Liver (tissue), 9 donors: ENCODE measurements around the gene KIRREL3. TPM values are rescaled to one million over a fixed set of nuclear protein-coding genes. Genes with fewer than 3 reads are reported as not detected.

Experiments
- DNase-seq: peaks from one replicate; pipeline ENCODE4 v3.0.0-alpha.2; 2017; ENCODE audit warnings: low spot score
- H3K27ac ChIP-seq, 2 donors: one replicate each; pipeline ENCODE4 v1.7.0; 2013; ENCODE audit warnings: inconsistent platforms in 2 of 2, low read length in 2 of 2, control low read depth in 1 of 2, low read depth in 1 of 2, mild to moderate bottlenecking in 1 of 2
- H3K27me3 ChIP-seq, 4 donors: one replicate each; pipeline versions ENCODE4 v1.6.1 to v1.7.0; 2013; ENCODE audit warnings: low read length in 3 of 4, inconsistent platforms in 1 of 4, mild to moderate bottlenecking in 1 of 4, moderate library complexity in 1 of 4; ENCODE audit not compliant: control insufficient read depth in 4 of 4, insufficient read depth in 4 of 4
- H3K36me3 ChIP-seq, 4 donors: one replicate each; pipeline versions ENCODE4 v1.6.1 to v1.7.0; 2013; ENCODE audit warnings: low read length in 3 of 4, mild to moderate bottlenecking in 3 of 4, low read depth in 1 of 4, moderate library complexity in 1 of 4; ENCODE audit not compliant: control insufficient read depth in 4 of 4, insufficient read depth in 3 of 4
- H3K4me1 ChIP-seq, 4 donors: one replicate each; pipeline versions ENCODE4 v1.6.1 to v1.7.0; 2013; ENCODE audit warnings: low read length in 3 of 4, mild to moderate bottlenecking in 3 of 4, moderate library complexity in 1 of 4; ENCODE audit not compliant: control insufficient read depth in 4 of 4, insufficient read depth in 4 of 4
- H3K4me3 ChIP-seq, 3 donors: one replicate each; pipeline versions ENCODE4 v1.6.1 to v1.7.0; 2013; ENCODE audit warnings: low read length in 3 of 3, control low read depth in 1 of 3, low read depth in 1 of 3, mild to moderate bottlenecking in 1 of 3
- H3K9ac ChIP-seq, 2 donors: one replicate each; pipeline ENCODE4 v1.7.0; 2013; ENCODE audit warnings: low read length in 2 of 2, mild to moderate bottlenecking in 2 of 2, moderate library complexity in 2 of 2, control low read depth in 1 of 2, low read depth in 1 of 2
- H3K9me3 ChIP-seq, 4 donors: one replicate each; pipeline versions ENCODE4 v1.6.1 to v1.7.0; 2013; ENCODE audit warnings: low read length in 3 of 4; ENCODE audit not compliant: control insufficient read depth in 4 of 4
- ATF3 ChIP-seq: IDR thresholded peaks from 2 replicates; pipeline ENCODE4 v1.6.1; 2016; ENCODE audit warnings: antibody characterized with exemption
- CTCF ChIP-seq: fragments of 150-350 bp; IDR thresholded peaks from 2 replicates; pipeline ENCODE4 v1.5.1; 2017; ENCODE audit warnings: improper control_type of control experiment, low read depth, low read length; ENCODE audit not compliant: missing input control
- HNF4A ChIP-seq, 2 donors: conservative IDR thresholded peaks; 2 replicates each; pipeline ENCODE4 v1.6.1; 2016; ENCODE audit warnings: antibody characterized with exemption in 2 of 2, mild to moderate bottlenecking in 2 of 2
- HNF4G ChIP-seq: IDR thresholded peaks from 2 replicates; pipeline ENCODE4 v1.6.1; 2016; ENCODE audit warnings: antibody characterized with exemption
- RAD21 ChIP-seq, 2 donors: IDR thresholded peaks; 2 replicates each; pipeline ENCODE4 v1.6.1; 2016; ENCODE audit warnings: antibody characterized with exemption in 2 of 2, mild to moderate bottlenecking in 2 of 2
- REST ChIP-seq: IDR thresholded peaks from 2 replicates; pipeline ENCODE4 v1.6.1; 2016; ENCODE audit warnings: antibody characterized with exemption, mild to moderate bottlenecking
- SP1 ChIP-seq: IDR thresholded peaks from 2 replicates; pipeline ENCODE4 v1.6.1; 2018; ENCODE audit warnings: antibody characterized with exemption, mild to moderate bottlenecking
- YY1 ChIP-seq: IDR thresholded peaks from 2 replicates; pipeline ENCODE4 v1.6.1; 2016; ENCODE audit warnings: antibody characterized with exemption, mild to moderate bottlenecking
- ZBTB33 ChIP-seq: IDR thresholded peaks from 2 replicates; pipeline ENCODE4 v1.6.1; 2016; ENCODE audit warnings: antibody characterized with exemption
- WGBS: extraction: QIAGEN DNeasy Blood & Tissue Kit; methylation state at CpG from one replicate; pipeline ENCODE4 v1.1.7; 2013; 5-methylcytosine and 5-hydroxymethylcytosine counted together
- polyA plus RNA-seq, 2 donors: library from polyadenylated mRNA; stranded (reverse) in 1 of 2; unstranded in 1 of 2; fragments of 200-250 nt in 1 of 2; fragments of >200 nt in 1 of 2; fragmentation: Nextera tagmentation in 1 of 2; extraction: Ambion mirVana in 1 of 2; gene quantifications; one replicate each; pipeline versions ENCODE4 v1.2.1 to v1.2.3, GENCODE V29; 2013 to 2015
- total RNA-seq, 2 donors: library from RNA; depleted of rRNA; stranded (reverse); fragments of >200 nt; gene quantifications; one replicate each; pipeline ENCODE4 v1.2.3, GENCODE V29; 2014
- donor health status: healthy.
- donor health status: healthy.
- donor health status: healthy.
- donor health status: healthy.
- donor health status: healthy.

KIRREL3 gene
- total and polyA plus RNA-seq, 4 donors: 0.03 to 0.29 (median 0.08) TPM; not detected in 1

GRCh38 chr11:126990716-126991480 is 9.7 kb downstream of the KIRREL3 start (continued):
- no peak for TF ChIP-seq REST

GRCh38 chr11:126989942-126990715 is 10.4 kb downstream of the KIRREL3 start:
- peak; percentile 69 for DNase-seq
- Histone ChIP-seq H3K9me3 (no peaks in the 10 kb centered on the region), H3K4me3 (no peak overlapping the region), H3K9ac (no peak overlapping the region), H3K36me3 (no peaks in the 10 kb centered on the region), H3K27ac (no peak overlapping the region), H3K4me1 (no peaks in the 10 kb centered on the region), H3K27me3 (no peaks in the 10 kb centered on the region)
- TF ChIP-seq ATF3 (no peak), ZBTB33 (no peak), RAD21 (IDR thresholded peaks at IDR 0.05) (peak; percentile 94 to 97), SP1 (no peak), HNF4G (no peak), YY1 (no peak), CTCF (peak; percentile 92), HNF4A (conservative IDR thresholded peaks at IDR 0.05) (no peak)
- WGBS: 25% methylated on average over 22 of the region's 22 CpGs

GRCh38 chr11:126988655-126989054 is 11.9 kb downstream of the KIRREL3 start:
- WGBS: 81% methylated on average over 7 of the region's 7 CpGs
- H3K9me3 ChIP-seq: no peaks in the 10 kb centered on the region
- H3K4me3 ChIP-seq: no peak overlapping the region
- TF ChIP-seq ZBTB33 (no peak), CTCF (no peak), RAD21 (IDR thresholded peaks at IDR 0.05) (no peak), HNF4G (no peak)
- no peak overlapping the region for H3K27ac ChIP-seq
- H3K36me3 ChIP-seq: no peaks in the 10 kb centered on the region
- H3K27me3 ChIP-seq: no peaks in the 10 kb centered on the region
- DNase-seq: no peak
- H3K9ac ChIP-seq: no peak overlapping the region
- H3K4me1 ChIP-seq: no peaks in the 10 kb centered on the region
